Colon (tissue), 2 donors: ENCODE results near the gene NTM.

Experiments used
- FAIRE-seq: peaks from 2 replicates; lab custom pipeline; 2012; peaks lifted over from hg19 to GRCh38; lab: Jason Lieb, UNC
- donor health status: control.
- donor health status: control.

Gene NTM

DNA sequence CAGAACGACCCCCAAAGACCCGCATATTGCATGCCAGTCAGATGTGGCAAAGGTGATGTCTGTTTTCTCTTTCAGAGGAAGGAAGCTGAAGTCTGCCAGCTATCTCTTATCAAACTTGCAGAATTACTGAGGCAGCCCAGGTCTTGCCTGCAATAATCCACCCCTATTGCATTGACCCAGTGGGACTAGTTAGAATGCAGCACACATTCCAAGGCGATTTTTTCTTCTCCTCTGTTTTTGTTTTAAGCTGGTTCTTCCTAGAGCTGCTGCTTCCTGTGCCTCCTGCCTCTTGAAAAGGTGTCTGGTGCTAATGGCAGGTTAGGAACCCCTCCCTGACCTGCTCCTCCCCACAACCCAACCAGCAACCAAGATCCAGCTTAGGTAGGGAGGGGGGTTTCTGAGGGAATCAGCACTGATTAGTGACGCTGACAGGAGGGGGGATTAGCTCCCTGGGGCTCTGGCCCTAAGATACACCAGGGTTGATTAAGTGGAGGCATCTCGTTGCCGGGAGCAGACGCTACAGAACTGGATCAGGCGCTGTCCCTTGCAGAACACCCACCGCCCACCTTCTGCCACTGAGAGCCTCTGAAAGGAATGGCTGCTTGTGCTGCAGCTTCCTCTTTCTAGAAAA lies 2.8 kb downstream of the NTM start:
- no peak for FAIRE-seq

DNA sequence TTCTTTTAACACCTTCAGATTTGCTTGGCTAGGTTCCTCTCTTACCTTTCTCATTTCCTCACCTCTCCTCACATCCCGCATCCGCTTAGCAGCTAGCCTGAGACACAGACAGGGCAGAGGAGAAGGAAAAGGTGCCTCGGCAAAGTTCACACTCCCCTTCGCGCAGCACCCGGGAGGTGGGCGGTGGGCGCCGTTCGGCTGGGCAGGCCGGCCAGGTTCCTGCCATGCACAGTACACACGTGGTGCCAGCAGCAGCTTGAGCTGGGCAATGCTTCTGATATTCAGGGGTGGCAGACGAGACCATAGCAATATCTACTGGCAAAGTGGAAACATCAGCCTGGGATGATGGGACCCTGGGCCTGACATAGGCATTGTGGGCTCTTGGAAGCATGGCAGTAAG lies 3.3 kb downstream of the NTM start:
- no peak for FAIRE-seq

DNA sequence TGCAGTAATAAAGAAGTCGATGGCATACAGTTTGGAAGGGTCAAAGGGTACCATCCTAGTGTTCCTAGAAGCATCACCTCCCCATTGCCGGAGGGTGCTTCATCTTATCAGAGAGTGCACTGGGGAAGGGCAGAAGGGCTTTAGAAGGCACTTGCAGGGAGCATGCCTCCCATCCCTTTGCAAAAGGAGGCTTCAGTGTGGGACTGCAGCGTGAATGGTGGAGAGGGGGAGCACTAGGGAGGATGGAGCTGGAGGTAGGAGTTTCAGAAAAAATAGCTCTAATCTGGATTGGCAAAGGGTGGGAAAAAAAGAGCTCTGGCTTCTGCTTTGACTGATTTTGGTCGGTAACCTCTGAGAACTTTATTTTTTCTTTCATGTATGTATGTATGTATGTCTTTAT lies 5.0 kb downstream of the NTM start:
- no peak for FAIRE-seq

DNA sequence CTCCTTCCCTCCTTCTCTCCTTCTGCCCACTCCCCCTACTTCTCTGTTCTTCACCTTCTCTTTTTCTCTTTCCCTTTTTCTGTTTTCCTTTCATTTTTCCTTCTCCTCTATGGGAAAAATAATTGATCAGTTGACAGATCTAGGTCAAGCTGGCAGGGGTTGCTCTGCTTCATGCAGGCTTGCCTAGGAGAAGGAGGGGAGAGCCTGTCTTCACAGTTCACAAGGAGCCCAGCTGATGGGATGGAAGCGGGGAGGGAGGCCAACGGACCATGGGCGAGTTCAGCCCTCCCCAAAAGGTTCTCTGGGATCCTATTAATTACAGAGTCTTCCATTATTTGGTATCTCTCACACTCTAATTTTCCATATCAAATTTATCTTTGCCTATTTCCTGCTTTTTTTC lies 5.5 kb downstream of the NTM start:
- no peak for FAIRE-seq

DNA sequence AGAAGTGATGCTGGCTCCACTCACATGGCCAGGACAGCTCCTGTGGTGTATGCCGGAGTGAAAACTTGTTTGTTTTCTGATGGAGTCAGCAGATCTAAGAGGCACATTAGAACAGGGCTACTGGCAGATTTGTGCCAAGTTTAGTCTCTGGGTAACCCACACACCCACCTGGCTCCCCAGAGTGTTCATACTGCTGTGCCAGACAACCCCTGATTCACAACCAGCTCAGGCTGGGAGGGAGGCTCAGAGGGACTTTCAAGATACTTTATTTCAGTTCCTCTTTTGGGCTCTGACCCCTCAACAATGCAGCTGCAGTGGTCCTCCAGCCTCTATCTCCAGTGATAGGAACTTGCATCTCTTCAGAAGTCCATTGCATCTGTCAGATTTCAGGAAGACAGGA lies 8.5 kb downstream of the NTM start:
- no peak for FAIRE-seq

DNA sequence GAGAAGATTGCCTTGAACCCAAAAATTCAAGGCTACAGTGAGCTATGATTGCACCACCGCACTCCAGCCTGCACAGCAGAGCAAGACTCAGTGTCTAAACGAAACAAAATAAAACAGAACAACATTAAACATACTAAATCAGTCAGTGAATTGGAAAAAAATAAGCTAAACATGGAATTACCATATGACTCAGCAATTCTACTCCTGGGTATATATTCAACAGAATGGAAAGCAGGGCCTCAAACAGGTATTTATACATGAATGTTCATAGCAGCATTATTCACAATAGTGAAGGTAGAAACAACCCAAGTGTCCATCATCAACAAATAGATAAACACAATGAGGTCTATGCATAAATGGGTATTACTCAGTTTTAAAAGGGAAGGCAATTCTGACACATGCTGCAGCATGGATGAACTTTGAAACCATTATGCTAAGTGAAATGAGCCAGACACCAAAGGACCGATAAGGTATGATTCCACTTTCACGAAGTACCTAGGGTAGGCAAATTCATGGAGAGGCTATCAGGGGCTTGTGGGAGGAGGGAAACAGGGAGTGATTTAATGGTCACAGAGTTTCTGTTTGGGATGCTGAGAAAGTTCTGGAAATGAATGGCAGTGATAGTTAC lies 15.5 kb downstream of the NTM start:
- no peak for FAIRE-seq

DNA sequence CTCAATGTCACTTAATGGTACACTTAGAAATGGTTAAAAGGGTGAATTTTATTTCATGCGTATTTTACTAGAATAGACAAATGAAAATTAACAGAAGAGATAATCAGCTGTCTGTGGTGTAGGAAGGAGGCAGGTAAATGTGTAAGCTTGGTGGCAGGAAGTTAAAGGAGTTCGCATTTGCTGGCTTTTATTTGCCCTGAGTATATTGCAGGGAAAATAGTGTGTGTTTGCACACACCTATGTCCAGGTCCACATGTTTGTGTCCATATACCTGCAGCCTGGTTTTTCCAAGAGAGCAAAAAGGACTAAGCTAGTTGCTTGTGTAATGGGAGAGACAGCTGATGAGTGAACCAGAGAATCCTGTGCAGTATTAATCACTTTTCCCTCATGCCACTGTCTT lies 16.0 kb downstream of the NTM start:
- FAIRE-seq = no peak

DNA sequence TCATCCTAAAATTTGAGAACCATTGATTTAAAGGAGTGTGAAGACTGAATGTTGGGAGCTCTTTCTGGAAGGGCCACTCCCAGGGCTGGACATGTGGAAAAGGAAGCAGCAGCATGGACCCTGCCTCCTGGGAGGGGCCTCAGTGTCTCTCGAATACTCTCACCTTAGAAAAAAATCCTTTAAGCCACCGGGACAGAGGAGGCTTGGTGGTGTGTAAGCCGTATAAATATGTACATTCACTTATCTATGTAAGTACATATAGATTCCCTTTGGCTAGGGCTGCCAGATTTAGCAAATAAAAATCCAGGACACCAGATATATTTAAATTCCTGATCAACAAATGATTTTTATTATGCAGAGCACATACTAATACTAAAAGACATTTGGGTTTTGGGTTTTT lies 17.6 kb downstream of the NTM start:
- FAIRE-seq = no peak

DNA sequence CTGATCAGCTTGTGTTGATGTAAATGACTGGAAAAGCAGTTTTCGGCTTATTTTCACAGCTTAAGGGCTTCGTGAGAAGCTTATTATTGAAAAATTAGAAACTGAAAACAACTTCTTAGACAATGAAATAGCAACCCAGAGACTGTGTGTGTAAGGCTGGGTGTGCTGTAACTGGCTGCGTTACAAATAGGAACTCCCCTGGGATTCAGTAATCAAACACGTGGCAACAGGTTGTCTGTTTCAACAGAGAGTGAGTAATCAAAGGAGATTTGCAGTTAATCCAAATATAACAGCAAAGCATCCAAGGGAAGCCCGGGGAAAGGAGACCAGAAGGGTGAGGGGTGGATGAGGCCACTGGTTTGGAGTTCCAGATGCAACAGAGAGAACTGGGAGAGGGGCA lies 19.2 kb downstream of the NTM start:
- no peak for FAIRE-seq

DNA sequence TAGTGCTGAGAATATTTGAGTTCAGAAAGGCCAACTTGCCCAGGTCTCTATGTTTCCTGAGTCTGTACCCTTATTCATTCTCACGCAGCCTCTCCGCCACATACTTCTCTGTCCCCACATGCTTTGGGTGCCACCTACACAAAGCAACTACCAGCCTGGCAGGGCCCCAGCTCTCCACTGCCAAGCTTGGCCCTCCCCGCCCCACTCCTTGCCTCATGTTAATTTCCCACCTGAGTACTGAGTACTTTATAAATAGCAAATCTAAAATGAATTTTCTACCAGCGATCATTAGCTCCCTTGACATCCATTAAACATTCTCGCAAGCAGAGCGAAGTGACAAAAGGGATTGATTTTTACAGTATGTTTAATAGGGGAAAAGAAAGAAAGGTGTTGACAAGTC lies 20.8 kb downstream of the NTM start:
- no peak for FAIRE-seq

DNA sequence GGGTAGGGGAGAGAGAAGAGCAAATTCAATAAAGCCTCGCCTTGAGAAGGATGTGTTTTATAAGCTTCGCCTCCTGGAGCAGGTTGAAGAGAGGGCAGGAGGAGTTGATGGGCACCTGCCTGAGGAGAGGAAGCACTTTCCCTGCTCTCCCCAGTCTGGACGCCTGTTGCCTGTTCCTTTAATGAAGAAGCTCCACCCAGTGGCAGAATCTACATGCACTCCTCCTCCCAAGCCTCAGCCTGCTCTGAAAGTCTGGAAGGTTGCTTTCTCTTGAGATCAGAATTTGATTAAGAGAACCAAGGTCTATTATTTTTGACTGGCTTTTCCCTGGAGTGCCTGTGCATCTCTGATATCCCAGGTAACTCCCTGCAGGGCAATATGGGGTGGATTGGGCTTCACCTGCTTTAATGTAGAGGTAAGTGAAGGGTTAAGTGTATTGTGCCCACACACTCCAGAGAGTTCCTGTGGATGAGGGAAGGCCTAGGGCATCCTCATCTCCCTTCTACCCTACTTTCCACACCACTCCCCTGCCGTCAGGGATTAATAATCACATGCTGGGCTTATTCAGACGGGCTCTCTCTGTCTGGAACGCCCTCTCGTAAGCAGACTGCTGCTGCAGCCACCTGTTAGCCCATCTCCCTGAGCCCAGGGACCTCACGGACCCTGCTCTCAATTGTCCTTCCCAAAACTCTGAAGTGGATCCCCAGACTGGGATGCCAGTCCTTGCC lies 22.3 kb downstream of the NTM start:
- FAIRE-seq = no peak

DNA sequence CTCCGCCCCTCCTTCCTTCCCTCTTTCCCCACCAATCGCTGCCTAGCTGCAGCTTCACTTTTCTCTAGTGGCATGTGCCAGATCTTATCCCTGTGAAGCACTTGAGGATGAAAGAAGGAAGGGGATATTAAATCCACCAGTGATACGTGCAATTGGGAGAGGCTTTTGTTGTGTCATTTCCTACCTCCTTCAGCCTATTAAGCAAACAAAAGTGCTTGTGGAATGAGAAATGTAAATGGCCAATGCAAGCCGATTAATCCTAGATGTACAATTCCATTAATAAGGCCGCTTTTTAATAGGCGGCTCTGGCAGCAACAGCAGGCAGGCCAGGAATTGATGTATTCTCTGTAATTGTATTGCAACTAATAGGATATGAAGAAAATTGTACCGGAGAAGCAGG lies 23.3 kb downstream of the NTM start:
- FAIRE-seq = no peak

DNA sequence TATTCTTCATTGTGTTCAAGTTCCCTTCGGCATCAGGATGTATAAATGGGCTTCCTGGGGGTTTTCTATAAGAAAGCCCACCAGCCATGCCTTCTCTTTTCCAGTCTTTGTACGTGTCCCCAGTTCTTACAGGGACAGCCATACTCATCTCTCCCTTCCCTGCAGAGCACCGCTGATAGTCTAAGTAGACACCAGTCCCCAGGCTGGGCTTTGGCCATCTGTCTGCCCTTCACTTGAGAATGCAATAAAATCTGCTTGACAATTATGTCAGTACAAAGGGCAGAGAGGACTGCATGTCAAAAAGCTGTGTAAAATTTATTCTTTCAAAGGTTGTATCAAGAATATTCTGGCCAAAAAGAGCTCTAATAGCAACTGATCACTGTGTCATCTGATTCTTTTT lies 27.3 kb downstream of the NTM start:
- FAIRE-seq = no peak

DNA sequence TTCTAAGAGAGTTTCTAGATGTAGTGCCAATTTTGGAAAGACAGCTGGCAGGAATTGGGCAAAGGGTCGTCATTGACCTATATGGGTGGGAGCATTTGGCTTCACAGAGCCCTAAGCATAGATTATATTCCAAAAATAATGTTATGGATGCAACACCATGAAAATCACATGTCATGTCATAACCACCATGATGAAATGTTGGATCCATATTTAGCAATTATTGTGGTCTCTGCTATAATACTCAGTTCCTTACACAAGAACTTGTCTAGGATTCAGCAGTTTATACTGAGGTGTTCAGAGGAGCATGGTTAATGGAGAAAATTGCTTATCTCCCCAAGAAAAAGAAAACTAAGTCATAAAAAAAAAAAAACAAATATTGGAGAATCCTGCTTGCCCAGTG lies 31.6 kb downstream of the NTM start:
- FAIRE-seq = no peak

DNA sequence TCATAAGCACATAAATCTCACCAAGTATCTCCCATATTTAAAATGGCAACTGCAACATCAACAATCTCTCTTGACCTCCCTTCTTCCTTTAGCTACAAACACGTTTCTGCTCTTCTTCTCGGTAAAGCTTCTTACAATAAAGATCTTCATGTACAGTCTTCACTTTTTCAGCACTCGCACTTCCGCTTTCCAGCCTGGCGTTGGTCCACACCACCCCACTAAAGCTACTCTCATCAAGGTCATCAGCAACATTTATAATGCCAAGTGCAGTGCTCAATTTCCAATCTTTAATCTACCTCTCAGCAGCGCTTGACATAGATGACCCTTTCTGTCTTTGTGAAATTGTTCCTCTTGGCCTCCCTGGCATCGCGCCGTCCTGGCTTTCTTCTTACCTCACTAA lies 33.6 kb downstream of the NTM start:
- FAIRE-seq = no peak

DNA sequence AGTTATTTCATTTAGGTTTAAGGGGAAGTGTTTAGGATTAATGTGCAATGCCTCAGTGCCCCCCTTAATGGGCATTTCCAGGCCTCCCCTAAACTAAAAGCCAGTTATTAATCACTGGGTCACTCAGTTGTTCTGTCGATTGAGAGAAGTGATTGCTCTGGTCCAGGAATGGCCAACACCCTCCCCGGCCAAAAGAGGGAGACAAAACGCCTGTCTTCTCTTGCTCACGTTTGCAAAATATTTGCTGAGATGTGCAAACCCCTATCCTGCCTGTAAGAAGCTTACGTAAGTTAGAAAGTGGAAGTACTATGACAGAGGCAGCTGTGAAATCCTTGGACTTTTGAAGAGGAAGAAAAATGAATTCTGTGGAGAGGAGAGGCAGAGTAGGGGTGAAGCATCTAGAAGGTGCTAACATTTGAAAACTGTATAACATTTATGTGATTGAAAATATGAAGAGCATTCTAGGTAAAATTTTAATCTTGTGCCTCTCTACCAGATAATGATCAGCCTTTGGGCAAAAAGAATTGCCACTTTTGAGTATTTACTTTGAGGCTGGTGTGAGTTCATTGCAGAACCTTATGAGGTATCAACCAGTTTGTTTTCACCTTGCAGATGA lies 37.7 kb downstream of the NTM start:
- no peak for FAIRE-seq

DNA sequence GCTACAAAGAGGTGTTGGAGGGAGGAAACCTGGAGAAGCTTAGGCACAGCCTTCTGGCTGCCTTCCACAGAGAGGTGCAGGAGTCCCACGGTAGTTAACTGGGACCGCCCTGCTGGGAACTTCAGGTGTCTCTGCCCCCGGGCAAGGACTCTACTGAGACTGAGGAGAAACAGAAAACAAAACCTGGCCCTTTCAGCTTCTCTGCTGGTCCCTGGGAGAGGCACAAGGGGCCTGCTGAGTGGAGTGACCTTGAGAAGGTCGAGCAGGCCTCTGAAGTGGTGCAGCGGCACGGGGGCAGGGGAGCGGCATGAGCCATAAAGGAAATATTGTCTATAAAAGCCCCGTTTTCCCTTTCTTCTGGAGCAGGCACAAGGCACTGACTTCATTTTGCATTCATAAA lies 38.9 kb downstream of the NTM start:
- FAIRE-seq = no peak

DNA sequence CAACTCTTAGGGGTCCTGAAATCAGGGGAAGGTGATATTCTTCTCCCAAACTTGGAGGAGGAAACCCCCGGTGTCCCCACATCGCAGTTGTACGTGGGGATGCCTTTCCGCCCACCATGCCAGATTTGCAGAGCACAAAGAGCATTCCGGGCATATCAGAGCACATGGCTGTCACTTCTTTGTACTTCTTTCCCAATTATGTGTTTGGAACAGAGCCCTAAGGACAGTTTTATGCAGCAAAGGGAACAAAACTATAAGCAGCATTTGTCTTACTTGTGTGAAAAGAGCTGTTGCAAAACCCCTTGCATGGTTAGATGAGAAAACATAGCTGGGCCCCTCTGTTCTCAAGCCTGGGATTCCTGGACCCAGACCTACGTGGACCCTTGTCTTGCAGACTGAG lies 41.2 kb downstream of the NTM start:
- FAIRE-seq = no peak

DNA sequence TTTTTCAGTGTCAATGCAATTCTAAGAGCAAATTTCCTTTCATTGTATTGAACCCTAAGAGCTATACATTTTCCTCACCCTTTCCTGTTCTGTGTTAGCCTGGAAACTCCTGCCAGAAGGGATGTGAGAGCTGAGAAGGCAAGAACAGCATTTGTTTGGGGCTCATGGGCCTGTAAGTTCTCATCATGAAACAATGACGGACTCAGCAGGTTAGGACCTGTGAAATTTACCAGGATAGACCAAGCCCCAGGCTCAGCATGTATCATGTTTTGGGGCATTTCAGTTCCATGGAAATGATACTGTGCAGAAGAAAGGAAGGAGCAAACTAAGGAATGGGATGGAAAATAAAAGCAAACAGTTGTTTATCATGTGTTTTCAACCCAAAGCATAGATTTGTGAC lies 41.6 kb downstream of the NTM start:
- FAIRE-seq = no peak

DNA sequence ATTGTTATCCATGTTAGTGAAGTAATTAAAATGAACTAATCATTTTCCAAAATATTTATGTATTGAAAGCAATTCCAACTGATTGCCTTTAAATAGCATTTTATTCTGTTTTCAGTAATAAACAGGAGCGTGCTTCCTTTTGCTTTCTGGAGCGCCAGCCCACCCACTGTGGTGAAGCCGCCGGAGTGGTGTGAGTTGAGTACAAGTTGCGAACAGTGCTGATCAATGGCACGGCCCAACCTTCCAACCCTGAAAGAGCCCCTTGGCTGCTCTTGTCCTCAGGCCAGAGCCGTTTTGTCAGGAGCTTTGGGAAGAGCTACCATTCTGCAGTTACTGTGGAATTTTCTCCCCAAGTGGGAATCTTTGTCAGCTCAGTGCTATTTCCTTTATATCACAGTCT lies 42.8 kb downstream of the NTM start:
- no peak for FAIRE-seq

DNA sequence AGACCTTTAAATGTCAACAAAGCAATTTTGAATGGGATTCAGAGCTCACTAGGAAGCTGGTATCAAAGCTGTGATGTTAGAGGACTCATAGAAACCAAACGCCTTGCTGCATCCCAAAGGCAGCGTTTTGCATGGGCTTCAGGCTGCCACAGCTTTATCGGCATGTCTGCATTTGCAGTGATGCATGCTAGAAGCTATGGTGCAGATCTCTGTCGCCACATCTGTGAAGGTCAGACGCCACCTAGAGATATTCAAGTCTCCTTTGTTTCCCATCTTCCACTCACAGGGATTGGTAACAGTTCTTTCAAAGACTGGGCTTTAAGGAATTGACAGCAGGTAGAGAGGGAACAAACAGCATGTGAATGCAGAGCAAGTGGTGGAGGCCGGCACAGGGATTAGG lies 47.8 kb downstream of the NTM start:
- FAIRE-seq = no peak

DNA sequence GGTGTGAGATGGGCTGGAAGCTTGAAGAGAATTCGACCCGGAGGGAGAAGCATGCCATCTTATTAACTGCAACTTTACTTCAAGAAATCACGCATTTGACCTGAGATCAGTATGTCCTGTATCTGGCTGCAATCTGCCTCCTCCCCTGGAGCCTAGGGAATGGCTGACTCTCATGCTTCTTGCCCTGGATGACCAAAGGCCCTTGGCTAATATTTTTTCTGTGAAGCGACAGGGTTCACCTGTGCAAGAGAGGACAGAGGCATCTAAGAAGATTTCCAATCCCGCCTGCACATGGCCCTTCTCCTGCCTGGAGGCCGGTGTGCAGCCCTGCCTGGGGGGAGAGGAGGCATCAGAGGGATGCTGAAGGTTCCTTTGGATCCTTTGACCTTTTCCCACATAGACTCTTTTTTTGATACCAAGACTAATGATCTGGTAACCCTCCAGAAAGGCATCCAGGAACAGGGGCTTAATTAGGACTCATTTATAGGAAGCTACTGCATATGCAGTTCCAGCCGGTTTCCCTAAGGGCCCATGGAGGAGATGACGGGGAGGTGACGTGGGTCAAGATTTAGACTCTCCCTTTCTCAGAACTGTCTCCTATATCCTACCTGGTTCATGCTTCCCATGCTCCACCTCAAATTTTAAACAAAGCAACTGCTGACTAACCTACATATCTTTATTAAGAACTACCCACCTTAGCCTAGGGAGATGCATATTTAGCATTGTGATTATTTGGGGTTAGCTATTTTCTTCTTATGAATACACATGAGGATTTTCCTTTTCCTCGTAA lies 50.8 kb downstream of the NTM start:
- FAIRE-seq = no peak

DNA sequence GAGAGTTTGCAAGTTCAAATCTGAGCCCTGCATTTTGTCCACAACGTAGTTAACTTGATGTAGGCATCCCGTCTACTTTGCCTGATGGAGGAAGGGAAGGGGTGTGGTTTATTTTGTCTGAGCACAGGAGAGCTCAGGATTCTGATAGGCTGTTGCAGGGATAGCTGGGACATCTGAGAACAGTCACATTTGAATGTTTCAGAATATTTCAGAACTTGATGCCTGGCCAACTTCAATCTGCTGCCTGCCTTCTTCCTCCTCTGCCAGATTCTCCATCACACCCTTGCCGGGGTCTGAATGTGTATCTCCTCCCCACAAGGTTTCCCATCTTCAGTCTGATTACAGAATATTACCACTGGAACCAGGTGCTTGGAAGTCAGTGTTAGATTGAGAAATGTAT lies 51.6 kb downstream of the NTM start:
- FAIRE-seq = no peak
